ENCODE data around the gene CCSER1. TPM values are rescaled to one million over a fixed set of nuclear protein-coding genes. Genes with fewer than 3 reads are reported as not detected.

CCSER1 gene
- total RNA-seq, 1 experiment from 2014 or later, result 0.05 TPM

DNA sequence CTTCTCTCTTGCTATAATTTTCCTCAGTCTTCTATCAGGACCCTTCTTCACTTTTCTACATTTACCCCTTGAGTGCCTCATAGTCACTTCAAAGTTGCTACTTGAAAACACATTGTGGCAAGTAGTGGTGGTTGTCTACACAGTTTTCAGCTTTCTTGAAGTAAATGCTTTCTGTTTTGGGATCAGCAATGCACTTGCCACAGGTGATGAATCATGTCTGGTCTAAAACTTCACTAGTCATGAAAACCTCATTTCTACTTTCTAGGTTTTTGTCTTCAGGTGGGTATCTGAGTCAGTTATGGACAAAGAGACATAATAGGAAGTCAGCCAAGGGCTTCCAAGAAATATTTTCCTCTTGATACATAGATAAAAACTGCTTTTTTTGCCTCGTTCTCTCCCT is 359.2 kb downstream of the CCSER1 start:
- Histone ChIP-seq H3K27me3 (ENCODE audit: control insufficient read depth, insufficient read depth, low read length) (no peaks in the 10 kb centered on the region), H3K27ac (ENCODE audit: low read length) (no peak overlapping the region), H3K4me1 (ENCODE audit: control insufficient read depth, insufficient read depth, low read length) (no peaks in the 10 kb centered on the region), H3K9me3 (ENCODE audit: control insufficient read depth, insufficient read depth, low read depth, low read length) (no peaks in the 10 kb centered on the region), H3K36me3 (ENCODE audit: control insufficient read depth, insufficient read depth, low read length) (no peaks in the 10 kb centered on the region), H3K4me3 (ENCODE audit: low read depth in 2 of 2, low read length in 2 of 2) (no peak overlapping the region)
- BruUV-seq (replicated peaks), result no TSS peak
- intact Hi-C loops (cut with micrococcal nuclease; ENCODE audit: unreplicated experiment) (no loop called here), in situ Hi-C loops (cut with HindIII; ENCODE audit: low pct_unique_long_range_greater_than_20kb, low sequenced_read_pairs) (no loop called here)
- TF ChIP-seq REST (IDR thresholded peaks at IDR 0.05; ENCODE audit: insufficient read depth in 1 of 2, low read depth in 2 of 2, low read length in 1 of 2) (no peak), TCF7L2 (IDR thresholded peaks at IDR 0.05; ENCODE audit: low read depth, low read length) (no peak), POLR2AphosphoS5 (IDR thresholded peaks at IDR 0.05; ENCODE audit: low read depth, low read length) (no peak), SIN3A (IDR thresholded peaks at IDR 0.05; ENCODE audit: borderline replicate concordance, insufficient read depth, low read depth, low read length) (no peak)
- TF ChIP-seq, protein P1, sequence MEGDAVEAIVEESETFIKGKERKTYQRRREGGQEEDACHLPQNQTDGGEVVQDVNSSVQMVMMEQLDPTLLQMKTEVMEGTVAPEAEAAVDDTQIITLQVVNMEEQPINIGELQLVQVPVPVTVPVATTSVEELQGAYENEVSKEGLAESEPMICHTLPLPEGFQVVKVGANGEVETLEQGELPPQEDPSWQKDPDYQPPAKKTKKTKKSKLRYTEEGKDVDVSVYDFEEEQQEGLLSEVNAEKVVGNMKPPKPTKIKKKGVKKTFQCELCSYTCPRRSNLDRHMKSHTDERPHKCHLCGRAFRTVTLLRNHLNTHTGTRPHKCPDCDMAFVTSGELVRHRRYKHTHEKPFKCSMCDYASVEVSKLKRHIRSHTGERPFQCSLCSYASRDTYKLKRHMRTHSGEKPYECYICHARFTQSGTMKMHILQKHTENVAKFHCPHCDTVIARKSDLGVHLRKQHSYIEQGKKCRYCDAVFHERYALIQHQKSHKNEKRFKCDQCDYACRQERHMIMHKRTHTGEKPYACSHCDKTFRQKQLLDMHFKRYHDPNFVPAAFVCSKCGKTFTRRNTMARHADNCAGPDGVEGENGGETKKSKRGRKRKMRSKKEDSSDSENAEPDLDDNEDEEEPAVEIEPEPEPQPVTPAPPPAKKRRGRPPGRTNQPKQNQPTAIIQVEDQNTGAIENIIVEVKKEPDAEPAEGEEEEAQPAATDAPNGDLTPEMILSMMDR (IDR thresholded peaks at IDR 0.05), result no peak
- ATAC-seq (no peak), DNase-seq (ENCODE audit: low read depth, low spot score) (no peak)
- ChIA-PET CTCF (no interaction called here), POLR2A (no interaction called here)

- no peaks in the 10 kb centered on the region for H3K9me3 ChIP-seq (ENCODE audit: control insufficient read depth, insufficient read depth, low read depth, low read length)
- intact Hi-C loops (cut with micrococcal nuclease; ENCODE audit: unreplicated experiment) (no loop called here), in situ Hi-C loops (cut with HindIII; ENCODE audit: low pct_unique_long_range_greater_than_20kb, low sequenced_read_pairs) (no loop called here)
- TF ChIP-seq SIN3A (IDR thresholded peaks at IDR 0.05; ENCODE audit: borderline replicate concordance, insufficient read depth, low read depth, low read length), result no peak
- TF ChIP-seq TCF7L2 (IDR thresholded peaks at IDR 0.05; ENCODE audit: low read depth, low read length), result no peak
- TF ChIP-seq, protein P1 (IDR thresholded peaks at IDR 0.05), result no peak
- no peak for TF ChIP-seq REST (IDR thresholded peaks at IDR 0.05; ENCODE audit: insufficient read depth in 1 of 2, low read depth in 2 of 2, low read length in 1 of 2)
- no peak for TF ChIP-seq POLR2AphosphoS5 (IDR thresholded peaks at IDR 0.05; ENCODE audit: low read depth, low read length)
- CTCF ChIA-PET, result no interaction called here
- H3K27me3 ChIP-seq (ENCODE audit: control insufficient read depth, insufficient read depth, low read length), result no peaks in the 10 kb centered on the region
- POLR2A ChIA-PET, result no interaction called here
- no peaks in the 10 kb centered on the region for H3K4me1 ChIP-seq (ENCODE audit: control insufficient read depth, insufficient read depth, low read length)
- no peak for ATAC-seq
- DNase-seq (ENCODE audit: low read depth, low spot score), result no peak
- H3K27ac ChIP-seq (ENCODE audit: low read length), result no peak overlapping the region
- H3K36me3 ChIP-seq (ENCODE audit: control insufficient read depth, insufficient read depth, low read length), result no peaks in the 10 kb centered on the region
- no TSS peak for BruUV-seq (replicated peaks)
- no peak overlapping the region for H3K4me3 ChIP-seq (ENCODE audit: low read depth in 2 of 2, low read length in 2 of 2)
Measured at GRCh38 chr4:90495211-90495610, 368.0 kb downstream of the CCSER1 start.
